Cardiac fibroblast (primary cell): ENCODE results near the gene IL22RA1.

Experiments
- DNase-seq, 2 donors: peaks; one replicate each; pipeline versions ENCODE4 v3.0.0 to v3.0.0-alpha.2; 2010; ENCODE audit warnings: low read depth in 2 of 2
- H3K4me3 ChIP-seq, 2 donors: replicated peaks in 1 of 2; 1 replicate in 1 of 2; 2 replicates in 1 of 2; pipeline ENCODE4 v1.5.1; 2011; ENCODE audit warnings: low read depth in 2 of 2, low read length in 2 of 2, mild to moderate bottlenecking in 2 of 2, moderate library complexity in 1 of 2
- CTCF ChIP-seq: IDR thresholded peaks from one replicate; pipeline ENCODE4 v1.5.1; 2011; ENCODE audit warnings: low read depth, mild to moderate bottlenecking, low read length, inconsistent platforms

The IL22RA1 gene

GRCh38 chr1:24096739-24097103 lies 46.2 kb downstream of the IL22RA1 start:
- DNase-seq = no peak
- TF ChIP-seq CTCF = no peak
- no peak overlapping the region for H3K4me3 ChIP-seq

GRCh38 chr1:24096009-24096738 lies 46.8 kb downstream of the IL22RA1 start:
- TF ChIP-seq CTCF = no peak
- H3K4me3 ChIP-seq = no peak overlapping the region
- no peak for DNase-seq

- no peak overlapping the region for H3K4me3 ChIP-seq
- DNase-seq = no peak
- TF ChIP-seq CTCF = no peak
These were observed 47.6 kb downstream of the IL22RA1 start for GRCh38 chr1:24095140-24095859.

- TF ChIP-seq CTCF = peak; percentile 5
- H3K4me3 ChIP-seq = no peak overlapping the region
- no peak for DNase-seq
These were observed 48.4 kb downstream of the IL22RA1 start for GRCh38 chr1:24094554-24094953.

GRCh38 chr1:24093732-24094131 lies 49.2 kb downstream of the IL22RA1 start:
- no peak for TF ChIP-seq CTCF
- no peak for DNase-seq
- H3K4me3 ChIP-seq = no peak overlapping the region

GRCh38 chr1:24092979-24093378 lies 50.0 kb downstream of the IL22RA1 start:
- DNase-seq = no peak
- H3K4me3 ChIP-seq = no peak overlapping the region
- no peak for TF ChIP-seq CTCF
